HG02973 (cell line): Measurements from ENCODE around the gene HSF4.
"Not testable (repeated sequence)": the region's sequence is repeated elsewhere in the genome, so short reads cannot be mapped to it uniquely, and the experiment has no call there.

Experiments
- ATAC-seq: cut with Tn5 transposase; IDR thresholded peaks from one replicate; pipeline ENCODE4 v1.9.1; 2021; ENCODE audit warnings: moderate library complexity; ENCODE audit not compliant: unreplicated experiment

Gene HSF4, protein sequence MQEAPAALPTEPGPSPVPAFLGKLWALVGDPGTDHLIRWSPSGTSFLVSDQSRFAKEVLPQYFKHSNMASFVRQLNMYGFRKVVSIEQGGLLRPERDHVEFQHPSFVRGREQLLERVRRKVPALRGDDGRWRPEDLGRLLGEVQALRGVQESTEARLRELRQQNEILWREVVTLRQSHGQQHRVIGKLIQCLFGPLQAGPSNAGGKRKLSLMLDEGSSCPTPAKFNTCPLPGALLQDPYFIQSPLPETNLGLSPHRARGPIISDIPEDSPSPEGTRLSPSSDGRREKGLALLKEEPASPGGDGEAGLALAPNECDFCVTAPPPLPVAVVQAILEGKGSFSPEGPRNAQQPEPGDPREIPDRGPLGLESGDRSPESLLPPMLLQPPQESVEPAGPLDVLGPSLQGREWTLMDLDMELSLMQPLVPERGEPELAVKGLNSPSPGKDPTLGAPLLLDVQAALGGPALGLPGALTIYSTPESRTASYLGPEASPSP

GRCh38 chr16:67164599-67165061, at the start of gene HSF4:
TSS of gene HSF4 (plus strand) at chr16:67164745. CDS start at chr16:67164812, 67 bp downstream.
- ATAC-seq: no peak

GRCh38 chr16:67114793-67115192, 49.8 kb upstream of the HSF4 start:
- no peak for ATAC-seq

- no peak for ATAC-seq
These were observed 48.9 kb upstream of the HSF4 start for GRCh38 chr16:67115639-67116038.

DNA sequence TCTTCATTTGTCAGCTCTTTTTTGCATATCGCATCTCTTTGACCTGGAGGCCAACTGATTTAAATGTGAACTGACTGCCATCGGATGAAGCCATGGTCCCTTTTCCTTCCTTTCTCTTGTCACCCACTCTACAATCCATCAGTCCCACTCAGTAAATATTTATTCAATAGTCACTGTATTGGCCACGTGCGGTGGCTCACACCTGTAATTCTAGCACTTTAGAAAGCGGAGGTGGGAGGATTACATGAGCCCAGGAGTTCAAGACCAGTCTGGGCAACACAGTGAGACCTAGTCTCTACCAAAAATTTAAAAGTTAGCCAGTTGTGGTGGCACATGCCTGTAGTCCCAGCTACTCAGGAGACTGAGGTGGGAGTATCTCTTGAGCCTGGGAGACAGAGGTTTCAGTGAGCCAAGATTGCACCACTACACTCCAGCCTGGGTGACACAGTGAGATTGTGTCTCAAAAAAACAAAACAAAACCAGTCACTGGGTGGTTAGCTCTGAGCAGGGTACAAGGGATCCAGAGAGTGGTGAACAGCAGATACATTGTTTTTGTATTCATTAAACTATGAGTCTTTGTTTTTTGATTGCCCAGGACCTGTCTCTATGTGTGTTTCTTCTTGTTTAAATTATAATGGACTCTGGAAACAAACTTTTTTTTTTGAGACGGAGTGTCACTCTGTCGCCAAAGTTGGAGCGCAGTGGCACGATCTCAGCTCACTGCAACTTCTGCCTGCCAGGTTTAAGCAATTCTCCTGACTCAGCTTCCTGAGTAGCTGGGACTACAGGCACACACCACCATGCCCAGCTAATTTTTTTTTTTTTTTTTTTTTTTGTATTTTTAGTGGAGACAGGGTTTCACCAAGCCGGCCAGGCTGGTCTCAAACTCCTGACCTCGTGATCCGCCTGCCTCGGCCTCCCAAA, 47.9 kb upstream of the HSF4 start:
- no peak for ATAC-seq

GRCh38 chr16:67117716-67118115, 46.8 kb upstream of the HSF4 start:
- ATAC-seq: no peak

DNA sequence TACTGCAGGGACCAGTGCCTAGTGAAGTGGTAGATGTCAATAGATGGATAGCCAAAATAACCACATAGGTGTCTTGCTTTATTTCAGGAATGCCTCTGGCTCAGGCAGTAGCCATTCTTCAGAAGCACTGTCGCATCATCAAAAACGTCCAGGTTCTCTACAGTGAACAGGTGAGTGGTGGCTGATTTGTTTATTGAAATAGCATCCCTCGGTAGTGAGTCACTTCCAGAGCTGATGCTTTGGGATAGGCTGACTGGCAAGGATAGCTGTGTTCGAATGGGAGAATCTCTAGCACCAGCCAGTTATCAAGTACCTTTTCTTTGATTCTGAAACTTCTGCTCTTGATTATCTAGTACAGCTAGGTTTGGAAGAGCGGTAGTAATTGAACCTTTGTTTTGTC, 44.5 kb upstream of the HSF4 start:
- ATAC-seq: no peak

- ATAC-seq: not testable (repeated sequence)
These were observed 41.7 kb upstream of the HSF4 start for GRCh38 chr16:67122799-67123198.

- no peak for ATAC-seq
These were observed 36.1 kb upstream of the HSF4 start for GRCh38 chr16:67128417-67128816.

DNA sequence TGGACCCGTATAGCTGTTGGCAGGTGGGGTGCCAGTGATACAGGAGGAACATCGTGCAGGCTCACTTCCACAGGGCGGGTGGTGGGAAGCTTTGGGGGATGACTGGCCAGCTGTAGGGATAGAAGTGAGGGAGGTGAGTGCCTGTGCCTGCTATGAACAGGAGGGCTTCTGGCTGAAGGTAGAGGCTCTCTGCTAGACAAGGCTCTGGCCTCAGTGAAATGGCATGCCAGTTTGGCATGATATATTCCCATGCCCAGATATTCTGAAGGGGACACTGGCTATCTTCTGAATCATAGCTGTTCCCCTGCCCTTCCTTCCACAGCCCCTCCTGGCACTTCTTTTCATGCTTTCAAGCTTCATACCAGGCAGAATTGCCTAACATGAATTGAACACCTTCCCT, 35.7 kb upstream of the HSF4 start:
- ATAC-seq: no peak

GRCh38 chr16:67129422-67129821, 35.1 kb upstream of the HSF4 start:
- no peak for ATAC-seq

- ATAC-seq: no peak
These were observed 26.9 kb upstream of the HSF4 start for GRCh38 chr16:67137605-67138004.

DNA sequence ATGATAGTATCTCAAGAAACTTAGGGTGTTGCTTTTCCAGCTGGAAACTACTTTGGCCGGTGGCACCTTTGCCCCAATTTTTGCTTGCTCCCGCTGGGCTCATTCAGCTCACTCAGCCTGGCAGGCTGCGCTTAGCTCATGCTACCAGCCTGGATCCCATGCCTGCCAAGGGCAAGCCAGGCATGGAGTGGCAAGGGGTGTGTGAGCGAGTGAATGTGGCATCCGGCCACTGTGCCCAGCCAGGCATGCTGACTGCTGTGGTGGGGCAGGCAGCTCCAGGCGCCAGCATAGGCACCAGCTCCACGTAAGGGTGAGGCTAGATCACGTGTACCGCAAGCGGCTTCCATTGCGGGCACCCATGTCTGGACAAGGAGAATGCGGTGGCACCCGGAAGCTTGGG, 23.2 kb upstream of the HSF4 start:
- ATAC-seq: no peak

GRCh38 chr16:67142342-67142741, 22.2 kb upstream of the HSF4 start:
- no peak for ATAC-seq

- ATAC-seq: no peak
These were observed 19.6 kb upstream of the HSF4 start for GRCh38 chr16:67144943-67145342.

DNA sequence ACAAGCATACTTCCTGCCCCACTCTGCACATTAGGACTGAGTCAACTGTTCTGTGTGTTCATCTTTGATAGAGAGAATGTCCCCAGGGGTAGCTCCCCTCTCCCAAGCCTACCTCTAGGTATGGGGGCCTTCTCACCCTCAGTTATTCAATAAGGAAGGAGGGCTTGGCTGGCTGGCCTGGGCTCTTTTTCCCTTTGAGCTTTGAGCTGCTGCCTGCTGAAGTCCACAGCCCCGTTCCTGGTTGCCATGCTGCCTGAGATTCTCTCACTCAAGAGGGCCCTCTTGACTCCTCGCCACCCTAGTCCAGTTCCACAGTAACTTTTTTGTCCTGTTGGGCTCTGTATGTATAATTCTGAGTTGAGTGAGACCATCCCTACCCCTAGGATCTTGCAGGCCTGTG, 18.8 kb upstream of the HSF4 start:
- no peak for ATAC-seq

GRCh38 chr16:67146523-67147357, 17.8 kb upstream of the HSF4 start:
- no peak for ATAC-seq

- no peak for ATAC-seq
These were observed 17.0 kb upstream of the HSF4 start for GRCh38 chr16:67147437-67148140.

DNA sequence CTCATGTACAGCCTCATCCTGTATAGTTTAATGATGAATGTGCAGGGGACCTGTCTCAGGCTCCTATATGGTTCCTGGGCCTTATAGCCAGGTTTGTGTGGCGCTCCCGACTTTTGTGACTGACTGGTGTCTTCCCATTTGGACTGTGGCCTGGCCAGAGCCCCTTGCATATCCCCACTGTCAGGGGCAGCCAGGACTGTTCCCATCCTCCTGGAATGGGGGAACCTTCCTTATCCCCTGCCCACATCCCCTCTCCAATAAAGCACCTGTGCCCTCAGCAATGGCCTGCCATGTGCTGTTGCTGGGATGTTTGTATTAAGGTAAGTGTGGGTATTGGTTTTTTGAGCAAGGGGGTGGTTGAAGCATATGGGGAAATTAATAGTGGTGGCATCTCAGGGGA, 16.3 kb upstream of the HSF4 start:
- no peak for ATAC-seq

GRCh38 chr16:67148656-67149275, 15.8 kb upstream of the HSF4 start:
- ATAC-seq: no peak
